Right lobe of liver (tissue), 6 donors: Measurements from ENCODE around the gene CDKAL1. TPM values are rescaled to one million over a fixed set of nuclear protein-coding genes. Genes with fewer than 3 reads are reported as not detected.

ENCODE experiments used
- ATAC-seq, 4 donors: fragments of 200-7000 bp; cut with Tn5 transposase; one replicate each; pipeline ENCODE4 v1.9.1; 2020; ENCODE audit warnings: mild to moderate bottlenecking in 4 of 4, moderate library complexity in 4 of 4
- DNase-seq, 3 donors: peaks; one replicate each; pipeline ENCODE4 v3.0.0-alpha.2; 2020
- H3K27ac ChIP-seq, 3 donors: fragments of 200-600 bp; one replicate each; pipeline ENCODE4 v1.8.0; 2022
- H3K27me3 ChIP-seq, 2 donors: fragments of 200-600 bp; one replicate each; pipeline ENCODE4 v1.8.0; 2022
- H3K36me3 ChIP-seq, 4 donors: fragments of 200-600 bp; sonication (generic) in 1 of 4; one replicate each; pipeline versions ENCODE4 v1.5.1 to v1.8.0; 2017 to 2022; ENCODE audit warnings: control low read depth in 1 of 4
- H3K4me1 ChIP-seq, 4 donors: fragments of 200-600 bp; sonication (generic) in 1 of 4; one replicate each; pipeline versions ENCODE4 v1.5.1 to v1.8.0; 2017 to 2022; ENCODE audit warnings: control low read depth in 1 of 4
- H3K4me3 ChIP-seq, 3 donors: fragments of 200-600 bp; one replicate each; pipeline ENCODE4 v1.8.0; 2022
- H3K9me3 ChIP-seq, 4 donors: fragments of 200-600 bp; sonication (generic) in 1 of 4; one replicate each; pipeline versions ENCODE4 v1.5.1 to v1.8.0; 2017 to 2022; ENCODE audit warnings: control low read depth in 1 of 4
- CTCF ChIP-seq, 4 donors: fragments of 200-600 bp in 3 of 4; fragments of 450-650 bp in 1 of 4; IDR thresholded peaks; one replicate each; pipeline versions ENCODE4 v1.5.1 to v1.8.0; 2016 to 2022; ENCODE audit warnings: antibody characterized with exemption in 4 of 4, mild to moderate bottlenecking in 2 of 4
- POLR2A ChIP-seq: fragments of 450-650 bp; IDR thresholded peaks from one replicate; pipeline ENCODE4 v1.6.1; 2017; ENCODE audit warnings: antibody characterized with exemption, mild to moderate bottlenecking
- WGBS: methylation state at CpG from one replicate; pipeline ENCODE4 v1.1.6; 2018; ENCODE audit warnings: low coverage, low lambda C conversion rate; ENCODE audit not compliant: insufficient coverage; ENCODE audit errors: missing lambda C conversion rate; 5-methylcytosine and 5-hydroxymethylcytosine counted together
- intact Hi-C, 2 donors: fragments of 100-400 bp; cut with DNase I; formaldehyde crosslinking; loops; one replicate each; pipeline versions ENCODE4 v1.11.2 to v1.14.1; 2022
- total RNA-seq, 6 experiments: library from RNA; depleted of rRNA in 2 of 6; stranded (reverse); fragments of >200 nt in 2 of 6; fragmentation: NEBNext Ultra II Directional in 3 of 6; extraction: Animal tissue kit (Norgen Biotek cat#: 25700) in 3 of 6; gene quantifications; one replicate each; pipeline versions ENCODE4 v1.1.0 to v1.2.4, GENCODE V29; 2016 to 2023
- donor health status: DM: no; HTN: yes; CAD: no.
- donor health status: DM: no; HTN: no; CAD: no.
- donor health status: DM: no; HTN: no; CAD: no.
- donor health status: DM: no; HTN: yes; CAD: no.
- donor health status: DM: no; HTN: yes; CAD: no.

Gene CDKAL1
- total RNA-seq, 6 experiments from 2014 or later = 4.5 to 7.0 (median 6.2) TPM

GRCh38 chr6:20703049-20703448, 168.8 kb downstream of the CDKAL1 start:
- no peak for TF ChIP-seq POLR2A
- no peak for TF ChIP-seq CTCF (IDR thresholded peaks at IDR 0.05)
- Histone ChIP-seq H3K4me1 (peaks cover 0 to 21% (median 0%) of the 10 kb centered on the region in 4 donors), H3K9me3 (no peaks in the 10 kb centered on the region), H3K4me3 (no peak overlapping the region), H3K27me3 (no peaks in the 10 kb centered on the region), H3K36me3 (no peaks in the 10 kb centered on the region), H3K27ac (no peak overlapping the region)
- DNase-seq = no peak
- WGBS = 87% methylated on average over 3 of the region's 3 CpGs
- ATAC-seq = no peak
- intact Hi-C loops = no loop called here

- H3K4me3 ChIP-seq = no peak overlapping the region
- no peak overlapping the region for H3K27ac ChIP-seq
- no peak for TF ChIP-seq CTCF (IDR thresholded peaks at IDR 0.05)
- TF ChIP-seq POLR2A = no peak
- H3K4me1 ChIP-seq = peaks cover 0 to 16% (median 0%) of the 10 kb centered on the region in 4 donors
- intact Hi-C loops = no loop called here
- ATAC-seq (no peak), DNase-seq (no peak)
- 78% methylated on average over 2 of the region's 2 CpGs for WGBS
- no peaks in the 10 kb centered on the region for H3K9me3 ChIP-seq
- no peaks in the 10 kb centered on the region for H3K27me3 ChIP-seq
- no peaks in the 10 kb centered on the region for H3K36me3 ChIP-seq
Measured at GRCh38 chr6:20704325-20705025, 170.2 kb downstream of the CDKAL1 start.

- Histone ChIP-seq H3K27me3 (no peaks in the 10 kb centered on the region), H3K4me3 (no peak overlapping the region), H3K27ac (no peak overlapping the region), H3K36me3 (no peaks in the 10 kb centered on the region), H3K4me1 (peaks cover 0 to 14% (median 0%) of the 10 kb centered on the region in 4 donors), H3K9me3 (no peaks in the 10 kb centered on the region)
- ATAC-seq = no peak
- TF ChIP-seq POLR2A (no peak), CTCF (IDR thresholded peaks at IDR 0.05) (no peak)
- intact Hi-C loops = no loop called here
- no peak for DNase-seq
- 65% methylated on average over 2 of the region's 5 CpGs for WGBS
Measured at GRCh38 chr6:20705741-20706140, 171.5 kb downstream of the CDKAL1 start.

GRCh38 chr6:20706238-20706938, 172.1 kb downstream of the CDKAL1 start:
- no peak for TF ChIP-seq CTCF (IDR thresholded peaks at IDR 0.05)
- no peak for TF ChIP-seq POLR2A
- WGBS = 100% methylated on average over 1 of the region's 1 CpG
- DNase-seq (no peak), ATAC-seq (peak in 2 of 4 donors; percentile 21 to 22)
- Histone ChIP-seq H3K36me3 (no peaks in the 10 kb centered on the region), H3K27me3 (no peaks in the 10 kb centered on the region), H3K27ac (no peak overlapping the region), H3K4me3 (no peak overlapping the region), H3K4me1 (peaks cover 0 to 14% (median 0%) of the 10 kb centered on the region in 4 donors), H3K9me3 (no peaks in the 10 kb centered on the region)
- intact Hi-C loops = no loop called here
